GM19395 (cell line): Measurements from ENCODE around the gene HS3ST6.
A peak's percentile ranks its signal among the peaks of the same experiment; 100 is the strongest.
"Not testable (repeated sequence)": the region's sequence is repeated elsewhere in the genome, so short reads cannot be mapped to it uniquely, and the experiment has no call there.

Source experiments
- ATAC-seq: cut with Tn5 transposase; IDR thresholded peaks from one replicate; pipeline ENCODE4 v1.9.1; 2021; ENCODE audit warnings: mild to moderate bottlenecking, moderate library complexity; ENCODE audit not compliant: unreplicated experiment

HS3ST6 gene

DNA sequence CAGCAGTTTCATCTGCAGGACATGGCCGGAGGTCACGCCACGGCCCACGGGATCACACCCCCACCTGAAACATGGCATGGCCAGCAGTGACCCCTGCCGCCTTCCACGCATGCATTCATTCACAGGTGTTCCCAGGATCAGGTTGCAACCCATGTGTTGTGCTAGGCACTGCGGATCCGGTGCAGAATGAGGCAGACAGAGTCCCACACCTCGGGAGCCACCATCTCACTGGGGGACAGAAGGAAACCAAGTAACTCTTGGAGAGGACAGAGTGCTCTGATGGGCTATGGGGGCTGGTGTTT is 29.1 kb upstream of the HS3ST6 start:
- no peak for ATAC-seq

GRCh38 chr16:1946495-1947368 is 28.5 kb upstream of the HS3ST6 start:
- ATAC-seq = no peak

- ATAC-seq = no peak
Measured at GRCh38 chr16:1945559-1946391, 27.6 kb upstream of the HS3ST6 start.

DNA sequence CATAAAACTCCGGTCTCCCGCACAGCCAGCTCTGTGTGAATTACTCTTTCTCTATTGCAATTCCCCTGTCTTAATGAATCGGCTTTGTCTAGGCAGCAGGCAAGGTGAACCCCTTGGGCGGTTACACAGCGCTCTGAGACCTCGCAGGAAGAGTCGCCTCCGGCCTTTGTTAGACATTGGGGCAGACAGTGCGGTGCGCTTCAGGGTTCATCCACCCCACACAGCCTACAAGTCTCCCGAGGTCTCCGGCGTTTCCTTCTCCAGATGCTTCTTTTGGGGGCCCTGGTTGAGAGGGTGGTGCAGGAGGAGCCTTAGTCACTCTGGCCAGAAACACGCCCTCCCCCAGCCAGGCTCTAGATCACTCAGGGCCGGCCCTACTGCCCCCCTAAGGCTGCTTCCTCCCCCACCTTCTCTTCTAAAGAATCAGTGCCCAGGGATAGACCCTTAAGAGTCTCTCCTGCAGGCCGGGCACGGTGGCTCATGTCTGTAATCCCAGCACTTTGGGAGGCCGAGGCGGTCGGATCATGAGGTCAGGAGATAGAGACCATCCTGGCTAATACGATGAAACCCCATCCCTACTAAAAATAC is 26.5 kb upstream of the HS3ST6 start:
- no peak for ATAC-seq

GRCh38 chr16:1942810-1943726 is 24.9 kb upstream of the HS3ST6 start, which contains the start of gene MSRB1:
Gene MSRB1 (minus strand): TSS chr16:1943199. CDS start chr16:1943156, 43 bp downstream.
- peak; percentile 86 for ATAC-seq

GRCh38 chr16:1942047-1942809 is 24.0 kb upstream of the HS3ST6 start:
- no peak for ATAC-seq

GRCh38 chr16:1941162-1942046 is 23.2 kb upstream of the HS3ST6 start:
- ATAC-seq = no peak

GRCh38 chr16:1940273-1941161 is 22.3 kb upstream of the HS3ST6 start:
- no peak for ATAC-seq

DNA sequence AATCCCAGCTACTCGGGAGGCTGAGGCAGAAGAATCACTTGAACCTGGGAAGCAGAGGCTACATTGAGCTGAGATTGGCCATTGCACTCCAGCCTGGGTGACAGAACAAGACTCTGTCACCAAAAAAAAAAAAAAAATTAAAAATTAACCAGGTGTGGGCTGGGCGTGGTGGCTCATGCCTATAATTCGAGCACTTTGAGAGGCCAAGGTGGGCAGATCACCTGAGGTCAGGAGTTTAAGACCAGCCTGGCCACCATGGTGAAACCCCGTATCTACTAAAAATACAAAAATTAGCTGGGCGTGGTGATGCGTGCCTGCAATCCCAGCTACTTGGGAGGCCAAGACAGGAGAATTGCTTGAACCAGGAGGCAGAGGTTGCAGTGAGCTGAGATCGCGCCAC is 21.6 kb upstream of the HS3ST6 start:
- not testable (repeated sequence) for ATAC-seq

- no peak for ATAC-seq
Measured at GRCh38 chr16:1938910-1939309, 20.7 kb upstream of the HS3ST6 start.

GRCh38 chr16:1938316-1938715 is 20.1 kb upstream of the HS3ST6 start:
- ATAC-seq = no peak

DNA sequence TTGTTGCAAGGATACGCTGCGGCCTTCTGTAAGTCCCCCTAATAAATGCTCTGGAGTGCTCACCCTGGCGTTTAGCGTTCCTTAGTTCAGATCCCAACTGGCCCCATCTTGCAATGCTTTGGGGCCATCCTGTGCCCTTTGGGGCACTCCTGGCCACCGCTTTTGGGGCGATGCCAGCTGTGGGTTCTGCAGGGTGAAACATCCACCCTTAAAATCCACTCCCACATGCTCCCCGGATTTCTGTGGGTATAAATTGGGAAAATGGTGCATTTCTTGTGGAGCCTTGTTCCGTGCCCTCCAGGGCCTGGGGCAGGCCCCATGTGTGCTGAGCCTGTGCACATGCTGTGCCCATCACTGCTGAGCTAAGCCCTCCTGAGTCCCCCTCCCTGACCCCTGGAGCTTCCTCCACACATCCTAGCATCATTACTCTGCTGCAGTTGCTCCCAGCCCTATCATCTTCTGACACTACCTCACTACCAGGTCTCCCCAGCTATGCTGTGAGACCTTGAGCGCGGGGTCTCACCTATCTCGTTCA is 18.8 kb upstream of the HS3ST6 start:
- ATAC-seq = no peak

GRCh38 chr16:1933097-1933661 is 15.0 kb upstream of the HS3ST6 start:
- no peak for ATAC-seq

- ATAC-seq = no peak
Measured at GRCh38 chr16:1932050-1933028, 14.1 kb upstream of the HS3ST6 start.

GRCh38 chr16:1930338-1930720 is 12.1 kb upstream of the HS3ST6 start:
- no peak for ATAC-seq
